Heart left ventricle (tissue), 13 donors: ENCODE data around the gene HPSE2.

Experiments
- POLR2A ChIP-seq, 2 donors: fragments of 450-650 bp; IDR thresholded peaks; one replicate each; pipeline ENCODE4 v1.6.1; 2017; ENCODE audit warnings: antibody characterized with exemption in 2 of 2, mild to moderate bottlenecking in 2 of 2, moderate library complexity in 2 of 2
- TF ChIP-seq, protein P1 (sequence below), 12 donors: fragments of 200-600 bp; sonication (generic) in 4 of 12; IDR thresholded peaks; one replicate each; pipeline versions ENCODE4 v1.5.0 to v1.8.0; 2018 to 2022; ENCODE audit warnings: antibody characterized with exemption in 12 of 12, mild to moderate bottlenecking in 5 of 12
- donor health status: ischemic (EF 13 %, LVEDD 7.1; RV severe dilation, severe dysfunction).
- donor health status: DM: no; HTN: yes; CAD: no.
- donor health status: DM: no; HTN: no; CAD: no.
- donor health status: ischemic (EF 25% LVEDD 6.9; RV normal size, moderate dysfunction).
- donor health status: ischemic (EF 25% LVEDD 5.7; RV mildly dilated, moderate dysfunction).
- donor health status: ischemic (EF 35%, LVEDD 5.7; RV mildly dilated, moderate dysfunction).
- donor health status: nonischemic (EF 11% LVEDD 7.7; RV severe dilation, severe dysfunction).
- donor health status: DM: yes; HTN: yes; CAD: no.
- donor health status: PGD.
- donor health status: ischemic (EF 29% LVEDD 5.4; RV normal size, mild dysfunction).
- donor health status: nonischemic (EF 23%, LVEDD 6.1; RV moderate dilation, normal function).

DNA sequence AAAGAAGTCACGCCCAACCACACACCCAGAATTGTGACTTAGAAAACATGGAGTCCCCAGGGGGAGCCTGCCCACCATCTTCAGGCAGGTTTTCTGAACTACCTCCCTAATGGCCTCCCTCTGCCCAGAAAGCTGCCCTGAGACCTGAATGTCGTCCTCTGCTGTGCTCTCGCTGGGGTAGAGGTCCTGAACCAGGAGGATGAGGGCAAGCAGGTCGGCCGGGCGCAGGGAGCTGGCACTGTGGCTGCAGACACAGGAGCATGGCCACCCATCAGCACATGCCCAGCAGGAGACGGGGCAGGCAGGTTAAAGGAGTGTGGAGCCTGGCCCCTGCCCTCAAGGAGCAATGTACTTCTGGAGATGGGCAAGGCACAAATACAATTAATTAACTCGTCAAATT is 805.2 kb downstream of the HPSE2 start:
- TF ChIP-seq, protein P1, sequence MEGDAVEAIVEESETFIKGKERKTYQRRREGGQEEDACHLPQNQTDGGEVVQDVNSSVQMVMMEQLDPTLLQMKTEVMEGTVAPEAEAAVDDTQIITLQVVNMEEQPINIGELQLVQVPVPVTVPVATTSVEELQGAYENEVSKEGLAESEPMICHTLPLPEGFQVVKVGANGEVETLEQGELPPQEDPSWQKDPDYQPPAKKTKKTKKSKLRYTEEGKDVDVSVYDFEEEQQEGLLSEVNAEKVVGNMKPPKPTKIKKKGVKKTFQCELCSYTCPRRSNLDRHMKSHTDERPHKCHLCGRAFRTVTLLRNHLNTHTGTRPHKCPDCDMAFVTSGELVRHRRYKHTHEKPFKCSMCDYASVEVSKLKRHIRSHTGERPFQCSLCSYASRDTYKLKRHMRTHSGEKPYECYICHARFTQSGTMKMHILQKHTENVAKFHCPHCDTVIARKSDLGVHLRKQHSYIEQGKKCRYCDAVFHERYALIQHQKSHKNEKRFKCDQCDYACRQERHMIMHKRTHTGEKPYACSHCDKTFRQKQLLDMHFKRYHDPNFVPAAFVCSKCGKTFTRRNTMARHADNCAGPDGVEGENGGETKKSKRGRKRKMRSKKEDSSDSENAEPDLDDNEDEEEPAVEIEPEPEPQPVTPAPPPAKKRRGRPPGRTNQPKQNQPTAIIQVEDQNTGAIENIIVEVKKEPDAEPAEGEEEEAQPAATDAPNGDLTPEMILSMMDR (IDR thresholded peaks at IDR 0.05), result no peak
- TF ChIP-seq POLR2A (IDR thresholded peaks at IDR 0.05), result no peak
